Measurements from ENCODE around the gene SMARCC1. TPM values are rescaled to one million over a fixed set of nuclear protein-coding genes. Genes with fewer than 3 reads are reported as not detected.

Gene SMARCC1
- 18.6 and 48.6 TPM in 2 replicates for total RNA-seq

DNA sequence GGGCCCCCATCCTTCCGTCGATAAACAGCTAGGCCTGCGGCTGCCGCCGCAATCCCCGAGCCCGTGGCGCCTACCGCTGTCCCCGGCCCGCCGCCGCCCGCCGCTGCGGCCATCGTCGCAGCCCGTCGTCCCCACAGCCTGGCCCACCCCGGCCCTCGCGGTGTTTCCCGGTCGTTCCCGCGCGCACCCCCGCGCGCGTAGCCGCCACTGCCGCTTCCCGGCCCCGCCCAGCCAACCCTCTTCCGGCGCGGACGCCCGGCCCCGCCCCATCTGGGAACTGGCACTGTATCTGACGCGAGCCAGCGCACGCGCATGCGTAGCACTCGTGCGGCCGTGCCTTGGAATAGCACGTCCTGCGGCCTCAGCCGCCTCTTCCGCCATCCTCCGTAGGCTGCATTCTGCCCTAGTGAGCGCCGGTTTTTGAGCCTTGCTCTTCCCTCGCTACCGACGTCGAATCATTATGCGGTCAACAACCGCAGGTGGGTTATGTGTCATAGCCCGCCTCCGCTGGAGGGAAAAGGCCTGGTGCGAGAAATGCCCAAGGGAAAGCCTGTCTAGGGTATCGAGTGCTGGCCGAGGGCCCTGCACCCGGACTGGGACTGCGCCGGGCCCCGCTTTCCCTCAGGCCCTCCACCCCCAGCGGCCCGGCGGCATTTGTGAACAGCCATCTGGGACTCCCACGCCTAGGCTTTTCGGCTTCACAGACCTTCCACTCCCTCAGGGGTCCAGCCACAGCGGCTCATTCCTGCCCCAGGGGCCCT is at the start of gene SMARCC1:
Gene SMARCC1, minus strand, starts transcription at position 209 of the 761 bp plus-strand sequence. Its CDS starts 96 bp downstream, at position 113.

DNA sequence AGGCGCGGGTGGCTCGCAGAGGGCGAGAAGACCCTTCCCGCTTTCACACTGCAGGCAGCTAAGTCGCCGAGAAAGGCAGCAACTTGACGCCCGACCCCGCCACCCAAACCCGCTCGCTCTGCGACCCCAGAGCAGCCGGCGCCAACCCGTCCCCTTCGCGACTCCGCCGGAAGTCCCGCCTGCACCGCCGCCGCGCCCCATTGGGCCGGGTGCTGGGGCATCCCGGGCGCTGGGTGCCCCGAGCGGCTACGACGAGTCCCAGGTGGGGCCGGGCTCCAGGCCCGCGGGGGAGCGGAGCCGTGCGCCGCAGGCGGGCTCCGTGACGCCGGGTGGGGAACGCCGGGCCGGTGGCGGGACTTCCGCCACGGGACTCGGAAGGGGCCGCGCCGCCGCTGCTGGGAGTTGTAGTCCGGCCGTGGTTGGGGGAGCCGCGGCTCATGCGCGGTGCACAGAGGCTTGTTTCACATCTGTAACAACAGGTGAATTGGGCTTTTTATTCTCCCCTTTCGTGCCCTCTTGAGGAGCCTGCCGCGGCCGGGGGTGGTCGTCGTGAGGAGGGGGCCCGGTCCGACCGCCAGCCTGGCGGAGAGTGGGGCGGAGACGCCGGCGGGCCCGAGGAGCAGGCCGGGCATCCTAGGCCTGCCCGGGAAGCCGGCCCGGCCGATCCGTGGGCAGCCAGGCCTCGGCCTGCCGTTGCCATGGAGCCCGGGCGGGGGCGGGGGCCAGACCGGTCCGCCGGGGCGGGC is 21.2 kb upstream of the SMARCC1 start, which contains the start of gene DHX30:
Gene DHX30, plus strand, starts transcription at position 405 of the 746 bp plus-strand sequence. CDS start 7,546 bp downstream, outside the sequence.

DNA sequence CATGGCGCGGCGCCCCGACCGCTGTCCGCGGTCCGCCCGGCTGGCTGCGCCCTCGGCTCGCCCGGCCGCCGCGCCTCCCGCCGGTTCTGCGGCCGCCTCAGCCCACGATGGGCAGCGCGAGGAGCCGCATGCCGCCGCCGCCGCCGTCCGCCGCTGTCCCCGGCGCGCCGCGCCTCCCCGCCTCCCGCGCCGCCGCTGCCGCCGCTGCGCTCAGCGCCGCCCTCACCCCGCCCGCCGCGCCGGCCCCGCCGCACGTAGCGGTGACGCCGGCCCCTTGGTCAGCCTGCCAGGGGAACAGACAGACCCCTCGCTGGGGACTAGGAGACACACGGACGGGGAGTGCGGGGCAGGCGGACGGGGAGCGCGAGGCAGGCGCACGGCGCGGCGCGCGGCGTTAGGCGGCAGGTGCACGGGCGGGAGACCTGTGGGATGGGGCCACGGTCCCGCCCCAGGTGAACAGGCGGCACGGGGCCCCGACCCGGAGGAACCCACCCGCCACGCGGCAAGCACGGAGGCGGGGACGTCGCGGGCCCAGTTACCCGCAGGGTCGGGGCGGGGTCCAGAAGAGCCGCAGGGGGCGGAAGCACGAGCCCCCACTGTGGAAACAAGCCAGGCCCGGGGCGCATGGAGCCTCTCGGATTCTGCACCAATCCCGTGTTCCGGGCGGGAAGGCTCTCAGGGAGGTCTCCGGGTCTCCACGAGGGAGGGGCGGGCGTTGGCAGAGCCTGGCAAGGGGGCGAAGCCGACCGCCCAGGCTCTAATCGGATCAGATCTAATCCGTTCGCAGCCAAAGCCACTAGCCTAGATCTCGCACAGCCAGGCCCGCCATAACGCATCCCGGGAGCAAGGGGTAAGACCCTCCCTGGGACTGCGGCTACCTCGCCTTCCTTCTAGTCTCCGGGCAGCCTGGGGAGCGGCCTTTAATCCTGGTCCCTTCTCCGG is 202.7 kb downstream of the SMARCC1 start, which contains the start of gene CSPG5:
Gene CSPG5, minus strand, starts transcription at position 175 of the 942 bp plus-strand sequence. Its CDS starts 172 bp downstream, at position 3.

Other genes starting within 250 kb of the SMARCC1 start
- 0.16 and 1.4 TPM in 2 replicates for gene CSPG5, start 203.0 kb downstream of the SMARCC1 start, total RNA-seq
- 47.1 and 90.8 TPM in 2 replicates for gene DHX30, start 21.2 kb upstream of the SMARCC1 start, total RNA-seq
- gene MAP4, start 234.5 kb upstream of the SMARCC1 start, total RNA-seq: 52.6 and 120 TPM in 2 replicates

Data from bladder microvascular endothelial cell (primary cell).